Measurements from ENCODE around the gene PRG2.

DNA sequence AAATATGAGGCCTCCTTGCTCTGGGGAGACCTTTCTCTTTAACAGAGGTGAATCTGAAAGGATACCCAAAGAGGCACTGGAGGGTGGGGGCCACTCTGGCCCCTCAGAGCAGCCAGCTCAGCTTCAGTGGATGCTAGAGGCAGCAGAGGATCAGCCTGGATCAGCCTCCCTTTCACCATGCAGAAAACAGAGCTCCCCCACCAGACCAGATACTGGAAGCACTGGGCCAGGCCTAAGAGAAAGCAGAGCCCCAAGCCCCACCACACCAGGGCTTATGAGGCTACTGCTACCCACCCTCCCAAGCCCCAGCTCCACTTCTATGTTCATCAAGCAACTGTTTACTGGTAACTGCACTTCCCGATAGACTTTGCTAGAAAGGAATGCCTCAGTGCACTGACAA lies 40.5 kb upstream of the PRG2 start:
- TF ChIP-seq, protein P1, sequence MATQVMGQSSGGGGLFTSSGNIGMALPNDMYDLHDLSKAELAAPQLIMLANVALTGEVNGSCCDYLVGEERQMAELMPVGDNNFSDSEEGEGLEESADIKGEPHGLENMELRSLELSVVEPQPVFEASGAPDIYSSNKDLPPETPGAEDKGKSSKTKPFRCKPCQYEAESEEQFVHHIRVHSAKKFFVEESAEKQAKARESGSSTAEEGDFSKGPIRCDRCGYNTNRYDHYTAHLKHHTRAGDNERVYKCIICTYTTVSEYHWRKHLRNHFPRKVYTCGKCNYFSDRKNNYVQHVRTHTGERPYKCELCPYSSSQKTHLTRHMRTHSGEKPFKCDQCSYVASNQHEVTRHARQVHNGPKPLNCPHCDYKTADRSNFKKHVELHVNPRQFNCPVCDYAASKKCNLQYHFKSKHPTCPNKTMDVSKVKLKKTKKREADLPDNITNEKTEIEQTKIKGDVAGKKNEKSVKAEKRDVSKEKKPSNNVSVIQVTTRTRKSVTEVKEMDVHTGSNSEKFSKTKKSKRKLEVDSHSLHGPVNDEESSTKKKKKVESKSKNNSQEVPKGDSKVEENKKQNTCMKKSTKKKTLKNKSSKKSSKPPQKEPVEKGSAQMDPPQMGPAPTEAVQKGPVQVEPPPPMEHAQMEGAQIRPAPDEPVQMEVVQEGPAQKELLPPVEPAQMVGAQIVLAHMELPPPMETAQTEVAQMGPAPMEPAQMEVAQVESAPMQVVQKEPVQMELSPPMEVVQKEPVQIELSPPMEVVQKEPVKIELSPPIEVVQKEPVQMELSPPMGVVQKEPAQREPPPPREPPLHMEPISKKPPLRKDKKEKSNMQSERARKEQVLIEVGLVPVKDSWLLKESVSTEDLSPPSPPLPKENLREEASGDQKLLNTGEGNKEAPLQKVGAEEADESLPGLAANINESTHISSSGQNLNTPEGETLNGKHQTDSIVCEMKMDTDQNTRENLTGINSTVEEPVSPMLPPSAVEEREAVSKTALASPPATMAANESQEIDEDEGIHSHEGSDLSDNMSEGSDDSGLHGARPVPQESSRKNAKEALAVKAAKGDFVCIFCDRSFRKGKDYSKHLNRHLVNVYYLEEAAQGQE (IDR thresholded peaks at IDR 0.05; ENCODE audit: insufficient read depth in 1 of 2, low read depth in 2 of 2, low read length in 2 of 2) = no peak
- TF ChIP-seq SIN3A (IDR thresholded peaks at IDR 0.05; ENCODE audit: borderline replicate concordance, insufficient read depth, low read length) (no peak), TAF1 (IDR thresholded peaks at IDR 0.05; ENCODE audit: borderline replicate concordance, insufficient read depth, low read length) (no peak), POLR2AphosphoS5 (IDR thresholded peaks at IDR 0.05; ENCODE audit: low read depth, low read length) (no peak)
